NCI-H460 (cell line): ENCODE measurements around the gene TEDC1. TPM values are rescaled to one million over a fixed set of nuclear protein-coding genes. Genes with fewer than 3 reads are reported as not detected.

Experiments used
- DNase-seq: peaks from one replicate; pipeline ENCODE4 v3.0.0-alpha.2; 2016; ENCODE audit warnings: low read depth; ENCODE audit errors: extremely low read depth
- total RNA-seq: library from RNA; depleted of rRNA; stranded (reverse); fragments of >200 nt; shearing (Covaris generic); gene quantifications from 2 replicates; pipeline ENCODE4 v1.2.3, GENCODE V29; 2014

The TEDC1 gene
- total RNA-seq, 1 experiment from 2014 or later: 23.1 TPM

GRCh38 chr14:105494606-105494929 lies 3.5 kb downstream of the TEDC1 start:
- no peak for DNase-seq

- no peak for DNase-seq
These were observed 4.3 kb downstream of the TEDC1 start for GRCh38 chr14:105495101-105495989.

GRCh38 chr14:105495990-105496830 lies 5.2 kb downstream of the TEDC1 start:
- DNase-seq: no peak

- no peak for DNase-seq
These were observed 6.0 kb downstream of the TEDC1 start for GRCh38 chr14:105496831-105497591.

- no peak for DNase-seq
These were observed 6.8 kb downstream of the TEDC1 start for GRCh38 chr14:105497671-105498429.

GRCh38 chr14:105498430-105499255 lies 7.6 kb downstream of the TEDC1 start:
- DNase-seq: no peak

GRCh38 chr14:105499256-105500035 lies 8.4 kb downstream of the TEDC1 start:
- no peak for DNase-seq

GRCh38 chr14:105500036-105500725 lies 9.1 kb downstream of the TEDC1 start:
- no peak for DNase-seq

- no peak for DNase-seq
These were observed 9.7 kb downstream of the TEDC1 start for GRCh38 chr14:105500726-105501101.

- no peak for DNase-seq
These were observed 10.7 kb downstream of the TEDC1 start for GRCh38 chr14:105501504-105502291.

GRCh38 chr14:105502446-105503295 lies 11.6 kb downstream of the TEDC1 start:
- DNase-seq: no peak

- DNase-seq: no peak
These were observed 12.2 kb downstream of the TEDC1 start for GRCh38 chr14:105503296-105503640.

- no peak for DNase-seq
These were observed 13.1 kb downstream of the TEDC1 start for GRCh38 chr14:105503935-105504692.

GRCh38 chr14:105505101-105505500 lies 14.1 kb downstream of the TEDC1 start:
- no peak for DNase-seq

GRCh38 chr14:105507247-105507646 lies 16.2 kb downstream of the TEDC1 start:
- DNase-seq: no peak

GRCh38 chr14:105508069-105508468 lies 17.0 kb downstream of the TEDC1 start:
- DNase-seq: no peak
